Muscle of leg (tissue), 11 donors: ENCODE data around the gene EPHA1. TPM values are rescaled to one million over a fixed set of nuclear protein-coding genes. Genes with fewer than 3 reads are reported as not detected.
A peak's percentile ranks its signal among the peaks of the same experiment; 100 is the strongest.

ENCODE experiments used
- DNase-seq: peaks from one replicate; pipeline ENCODE4 v3.0.0; 2013
- H3K27ac ChIP-seq: one replicate; pipeline ENCODE4 v1.5.1; 2013; ENCODE audit warnings: mild to moderate bottlenecking, low read length, control low read depth
- H3K27me3 ChIP-seq: one replicate; pipeline ENCODE4 v1.6.1; 2013; ENCODE audit warnings: low read length; ENCODE audit not compliant: control insufficient read depth, insufficient read depth
- H3K36me3 ChIP-seq: one replicate; pipeline ENCODE4 v1.6.1; 2013; ENCODE audit warnings: low read length; ENCODE audit not compliant: control insufficient read depth, insufficient read depth
- H3K4me1 ChIP-seq: one replicate; pipeline ENCODE4 v1.6.1; 2013; ENCODE audit warnings: low read length; ENCODE audit not compliant: control insufficient read depth, insufficient read depth
- H3K4me3 ChIP-seq: one replicate; pipeline ENCODE4 v1.5.1; 2013; ENCODE audit warnings: low read length, control low read depth
- H3K9me3 ChIP-seq: replicated peaks from 2 replicates; pipeline ENCODE4 v1.6.1; 2013; ENCODE audit warnings: low read depth, low read length; ENCODE audit not compliant: control insufficient read depth
- WGBS: methylation state at CpG from one replicate; pipeline ENCODE4 v1.1.5; 2013; ENCODE audit warnings: missing lambda C conversion rate; ENCODE audit not compliant: insufficient coverage; 5-methylcytosine and 5-hydroxymethylcytosine counted together
- polyA plus RNA-seq, 8 donors: library from polyadenylated mRNA; unstranded; fragments of 120-200 nt; gene quantifications; one replicate each; pipeline versions ENCODE4 v1.2.1 to v1.2.3, GENCODE V29; 2013; ENCODE audit warnings: inconsistent platforms in 1 of 8, low replicate concordance in 1 of 8; ENCODE audit not compliant: insufficient read length in 8 of 8, insufficient read depth in 1 of 8
- total RNA-seq: library from RNA; stranded (reverse); fragments of 120-200 nt; gene quantifications from one replicate; pipeline ENCODE4 v1.2.4, GENCODE V29; 2013

The EPHA1 gene
- total and polyA plus RNA-seq, 9 donors: 2.1 to 6.1 (median 4.4) TPM; not detected in 1

DNA sequence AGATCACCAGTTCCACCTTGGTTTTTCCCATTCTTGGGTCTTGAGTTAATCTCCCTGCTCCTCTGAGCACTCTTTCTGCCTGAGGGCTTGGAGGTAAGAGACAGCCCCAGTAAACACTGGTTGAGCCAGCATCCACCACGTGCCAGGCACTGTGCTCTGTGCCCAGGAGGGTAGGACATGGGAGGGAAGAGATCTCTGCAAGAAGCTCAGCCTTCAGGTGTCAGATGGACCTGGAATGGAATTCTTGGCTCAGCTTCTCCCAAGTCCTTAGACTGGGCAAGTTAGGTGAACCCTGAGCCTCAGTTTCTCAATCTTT lies 25.1 kb downstream of the EPHA1 start:
- Histone ChIP-seq H3K9me3 (no peaks in the 10 kb centered on the region), H3K36me3 (peaks cover 60% of the 10 kb centered on the region), H3K4me3 (peak overlapping the region; percentile 98), H3K4me1 (peaks cover 75% of the 10 kb centered on the region), H3K27ac (peak overlapping the region; percentile 29), H3K27me3 (no peaks in the 10 kb centered on the region)
- DNase-seq: peak; percentile 10
- no CpG with 5 or more reads among the region's 1 CpG for WGBS

DNA sequence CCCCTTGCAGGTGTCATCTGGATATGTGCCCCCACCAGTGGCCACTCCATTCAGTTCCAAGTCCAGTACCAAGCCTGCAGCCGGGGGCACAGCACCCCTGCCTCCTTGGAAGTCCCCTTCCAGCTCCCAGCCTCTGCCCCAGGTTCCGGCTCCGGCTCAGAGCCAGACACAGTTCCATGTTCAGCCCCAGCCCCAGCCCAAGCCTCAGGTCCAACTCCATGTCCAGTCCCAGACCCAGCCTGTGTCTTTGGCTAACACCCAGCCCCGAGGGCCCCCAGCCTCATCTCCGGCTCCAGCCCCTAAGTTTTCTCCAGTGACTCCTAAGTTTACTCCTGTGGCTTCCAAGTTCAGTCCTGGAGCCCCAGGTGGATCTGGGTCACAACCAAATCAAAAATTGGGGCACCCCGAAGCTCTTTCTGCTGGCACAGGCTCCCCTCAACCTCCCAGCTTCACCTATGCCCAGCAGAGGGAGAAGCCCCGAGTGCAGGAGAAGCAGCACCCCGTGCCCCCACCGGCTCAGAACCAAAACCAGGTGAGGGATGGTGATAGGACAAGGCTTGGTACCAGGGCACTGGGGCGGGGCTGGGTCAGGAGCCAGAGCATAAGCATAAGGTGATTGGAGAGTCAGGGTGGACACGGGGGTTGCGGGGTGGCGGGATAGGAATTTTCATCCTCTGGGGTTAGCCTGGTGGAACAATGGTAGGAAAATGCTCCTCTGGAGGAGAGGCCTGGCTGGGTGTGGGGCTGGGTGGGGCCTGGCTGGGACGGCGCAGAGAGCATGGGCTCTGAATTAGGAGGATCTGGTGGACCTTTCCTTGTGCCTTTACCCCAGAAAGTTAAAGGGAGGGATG lies 25.6 kb downstream of the EPHA1 start:
- H3K9me3 ChIP-seq: no peaks in the 10 kb centered on the region
- peaks cover 70% of the 10 kb centered on the region for H3K4me1 ChIP-seq
- DNase-seq: peak; percentile 10
- H3K27ac ChIP-seq: peak overlapping the region; percentile 91
- H3K4me3 ChIP-seq: peak overlapping the region; percentile 98
- H3K36me3 ChIP-seq: peaks cover 54% of the 10 kb centered on the region
- H3K27me3 ChIP-seq: no peaks in the 10 kb centered on the region
- WGBS: 72% methylated on average over 11 of the region's 15 CpGs

DNA sequence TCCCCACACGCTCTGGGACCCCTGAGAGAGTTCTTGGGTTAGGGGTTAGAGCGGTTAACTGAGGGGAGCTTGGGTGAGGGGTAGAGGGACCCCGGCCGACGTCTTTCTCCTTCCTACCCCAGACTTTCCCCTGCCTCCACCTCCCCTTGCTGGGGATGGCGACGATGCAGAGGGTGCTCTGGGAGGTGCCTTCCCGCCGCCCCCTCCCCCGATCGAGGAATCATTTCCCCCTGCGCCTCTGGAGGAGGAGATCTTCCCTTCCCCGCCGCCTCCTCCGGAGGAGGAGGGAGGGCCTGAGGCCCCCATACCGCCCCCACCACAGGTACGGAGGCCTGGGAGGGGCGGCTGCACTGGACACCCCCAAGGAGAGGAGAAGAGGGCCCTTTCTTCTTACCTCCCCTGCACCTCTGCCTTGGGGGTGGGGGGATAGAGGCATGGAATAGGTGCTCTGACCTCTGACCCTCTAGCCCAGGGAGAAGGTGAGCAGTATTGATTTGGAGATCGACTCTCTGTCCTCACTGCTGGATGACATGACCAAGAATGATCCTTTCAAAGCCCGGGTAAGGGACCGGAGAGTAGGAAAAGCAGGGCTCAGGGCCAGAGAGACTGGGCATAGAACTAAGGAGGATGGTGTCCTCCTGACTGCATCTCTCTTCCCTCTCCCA lies 26.4 kb downstream of the EPHA1 start:
- 0% methylated on average over 1 of the region's 21 CpGs for WGBS

DNA sequence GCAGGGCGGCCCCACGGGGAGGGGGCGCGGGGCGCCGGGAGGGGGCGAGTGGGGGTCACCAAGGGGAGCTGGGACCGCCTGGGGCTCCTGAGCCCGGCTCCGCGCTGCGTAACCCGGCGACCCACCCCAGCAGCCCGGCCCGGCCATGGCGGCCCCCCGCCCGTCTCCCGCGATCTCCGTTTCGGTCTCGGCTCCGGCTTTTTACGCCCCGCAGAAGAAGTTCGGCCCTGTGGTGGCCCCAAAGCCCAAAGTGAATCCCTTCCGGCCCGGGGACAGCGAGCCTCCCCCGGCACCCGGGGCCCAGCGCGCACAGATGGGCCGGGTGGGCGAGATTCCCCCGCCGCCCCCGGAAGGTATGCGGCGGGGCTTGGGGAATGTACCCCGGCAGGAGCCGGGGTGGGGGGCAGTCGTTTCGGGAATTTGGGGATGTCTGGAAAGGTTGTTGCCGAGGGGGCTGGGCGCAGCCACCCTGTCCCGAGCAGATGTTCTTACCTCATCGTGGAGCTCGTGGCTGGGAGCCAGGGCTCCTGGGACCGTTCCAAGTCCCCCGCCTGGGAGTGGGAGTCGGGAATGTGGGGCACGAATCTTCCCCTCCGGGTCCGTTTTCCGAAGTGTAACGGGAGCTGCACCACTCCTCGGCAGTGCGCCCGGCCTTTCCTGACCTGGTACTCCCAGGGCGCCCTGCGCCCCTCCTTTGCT lies 27.1 kb downstream of the EPHA1 start:
- H3K27ac ChIP-seq: peak overlapping the region; percentile 91
- DNase-seq: peak; percentile 91
- H3K36me3 ChIP-seq: peaks cover 40% of the 10 kb centered on the region
- peaks cover 56% of the 10 kb centered on the region for H3K4me1 ChIP-seq
- 1% methylated on average over 57 of the region's 64 CpGs for WGBS
- H3K9me3 ChIP-seq: no peaks in the 10 kb centered on the region
- H3K4me3 ChIP-seq: peak overlapping the region; percentile 98
- no peaks in the 10 kb centered on the region for H3K27me3 ChIP-seq

More for the DNA sequence above, 26.4 kb downstream of the EPHA1 start:
- Histone ChIP-seq H3K4me3 (peak overlapping the region; percentile 98), H3K27me3 (no peaks in the 10 kb centered on the region), H3K27ac (peak overlapping the region; percentile 91), H3K9me3 (no peaks in the 10 kb centered on the region), H3K4me1 (peaks cover 63% of the 10 kb centered on the region), H3K36me3 (peaks cover 46% of the 10 kb centered on the region)
- DNase-seq: peak; percentile 36

DNA sequence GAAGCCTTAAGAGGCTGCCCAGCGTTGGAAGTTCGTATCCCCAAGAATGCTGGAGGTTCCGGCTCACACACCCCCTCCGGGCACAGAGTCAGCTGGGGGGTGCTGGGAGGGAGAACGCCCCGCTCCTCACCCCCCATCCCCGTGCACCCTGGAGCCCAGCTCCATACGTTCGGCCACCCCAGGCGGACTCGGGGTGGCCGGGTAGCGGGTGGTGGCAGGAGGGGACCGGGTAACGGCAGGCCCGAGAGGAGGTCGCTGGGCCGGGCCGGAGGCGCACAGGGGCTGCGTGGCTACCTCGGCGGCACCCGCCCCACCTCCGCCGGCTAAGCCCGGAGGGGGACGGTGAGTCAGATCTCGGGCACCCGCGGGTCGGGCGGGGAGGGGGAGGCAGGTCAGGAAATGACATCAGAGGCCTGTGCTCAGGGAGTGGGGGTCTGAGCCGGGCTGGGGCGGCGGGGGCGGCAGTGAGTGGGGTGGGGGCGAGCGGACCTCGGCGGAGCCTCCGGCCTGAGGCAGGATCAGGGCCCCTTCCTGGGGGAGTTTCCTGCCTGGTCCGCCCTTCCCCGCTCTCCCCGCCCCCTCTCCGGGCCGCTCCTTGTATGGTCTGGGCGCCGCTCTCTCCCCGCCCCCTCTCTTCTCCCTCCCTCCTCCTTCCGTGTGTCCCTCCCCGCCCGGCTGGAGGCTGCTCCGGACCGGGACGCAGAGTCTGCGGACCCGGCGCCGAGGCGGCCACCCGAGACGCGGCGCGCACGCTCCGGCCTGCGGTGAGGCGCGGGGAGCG lies 27.8 kb downstream of the EPHA1 start, which contains the start of gene ZYX:
ZYX (plus strand) TSS at position 700 of the 781 bp plus-strand sequence. CDS start 227 bp downstream, outside the sequence.
- peak; percentile 98 for DNase-seq
- under 1% methylated on average over 58 of the region's 72 CpGs for WGBS
- peaks cover 49% of the 10 kb centered on the region for H3K4me1 ChIP-seq

DNA sequence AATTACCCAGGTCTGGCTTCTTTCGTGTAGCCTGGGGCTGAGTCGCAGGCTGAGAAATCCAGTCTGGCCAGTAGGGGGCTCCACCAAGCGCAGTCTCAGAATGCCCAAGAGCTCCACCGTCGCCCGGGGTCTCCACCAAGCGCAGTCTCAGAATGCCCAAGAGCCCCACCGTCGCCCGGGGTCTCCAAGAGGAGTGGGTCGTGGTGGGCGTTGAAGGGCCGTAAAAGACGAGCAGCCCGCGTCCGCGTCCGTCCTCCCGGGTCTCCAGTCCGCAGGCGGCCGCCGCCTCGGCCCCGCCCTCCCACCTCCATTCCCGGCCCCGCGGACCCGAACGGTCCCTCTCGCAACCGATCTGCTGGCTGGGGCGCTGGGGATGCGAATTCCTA lies 28.4 kb downstream of the EPHA1 start:
- Histone ChIP-seq H3K27me3 (no peaks in the 10 kb centered on the region), H3K4me1 (peaks cover 43% of the 10 kb centered on the region), H3K36me3 (peaks cover 33% of the 10 kb centered on the region), H3K9me3 (no peaks in the 10 kb centered on the region), H3K27ac (peak overlapping the region; percentile 100), H3K4me3 (peak overlapping the region; percentile 98)
- WGBS: 0% methylated on average over 30 of the region's 35 CpGs
- DNase-seq: peak; percentile 95

More for the DNA sequence above, 27.8 kb downstream of the EPHA1 start, which contains the start of gene ZYX:
- peak within 1 kb of the TSS; percentile 98 for H3K4me3 ChIP-seq
- peaks cover 33% of the 10 kb centered on the region for H3K36me3 ChIP-seq
- H3K27ac ChIP-seq: peak within 1 kb of the TSS; percentile 100
- H3K9me3 ChIP-seq: no peaks in the 10 kb centered on the region
- no peaks in the 10 kb centered on the region for H3K27me3 ChIP-seq

DNA sequence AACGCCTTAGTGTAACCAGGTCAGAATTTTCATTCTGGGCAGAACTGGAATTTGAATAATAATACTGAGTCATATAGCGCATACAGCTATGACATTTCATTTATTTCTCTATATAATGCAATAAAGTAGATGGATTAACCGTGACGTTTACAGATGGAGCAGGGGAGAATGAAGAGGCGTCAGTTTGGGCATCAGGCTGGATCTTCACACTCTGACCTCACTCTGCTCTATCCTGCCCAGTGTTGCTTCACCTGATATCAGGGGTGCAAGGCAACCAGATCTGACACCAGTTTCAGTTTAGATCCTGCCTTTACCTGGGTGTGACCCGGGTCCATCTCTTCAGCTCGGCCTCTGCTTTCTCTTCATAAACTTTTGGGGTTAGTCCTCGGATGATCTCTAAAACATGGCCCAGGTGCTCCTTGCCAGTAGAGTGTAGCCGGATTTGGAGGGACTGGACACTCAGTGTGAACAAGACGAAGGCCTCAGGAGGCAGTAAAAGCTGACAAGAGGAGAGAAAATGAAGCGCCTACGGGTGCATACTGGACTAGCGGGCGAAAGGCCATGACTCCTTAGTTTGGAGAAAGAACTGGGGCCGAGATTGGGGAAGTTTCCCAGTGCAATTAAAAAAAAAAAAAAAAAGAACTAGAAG lies 28.9 kb downstream of the EPHA1 start:
- 25% methylated on average over 11 of the region's 15 CpGs for WGBS
- no peak for DNase-seq
- Histone ChIP-seq H3K4me1 (peaks cover 38% of the 10 kb centered on the region), H3K27me3 (no peaks in the 10 kb centered on the region), H3K36me3 (peaks cover 27% of the 10 kb centered on the region), H3K9me3 (no peaks in the 10 kb centered on the region), H3K27ac (peak overlapping the region; percentile 100), H3K4me3 (peak overlapping the region; percentile 98)

DNA sequence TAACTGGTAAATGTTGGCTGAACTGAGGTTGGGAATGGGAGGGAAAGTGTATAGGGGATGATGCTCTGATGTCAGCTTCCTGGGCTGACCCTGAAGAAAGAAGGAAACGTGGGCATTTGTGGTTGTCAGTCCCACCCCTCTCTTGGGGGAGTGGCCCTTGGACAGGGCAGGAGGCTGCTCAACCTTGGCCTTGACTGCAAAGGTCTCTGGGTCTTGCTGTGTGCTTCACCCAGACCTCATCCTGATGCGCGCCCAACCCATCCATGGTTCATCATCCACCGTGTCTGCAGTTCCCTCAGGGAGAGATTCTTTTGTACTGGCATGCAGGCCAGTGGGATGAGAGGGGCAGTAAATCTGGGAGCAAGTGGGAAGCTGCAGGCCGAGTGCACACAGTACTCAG lies 32.3 kb downstream of the EPHA1 start:
- peak; percentile 8 for DNase-seq
- Histone ChIP-seq H3K36me3 (no peaks in the 10 kb centered on the region), H3K4me1 (peaks cover 10% of the 10 kb centered on the region), H3K4me3 (no peak overlapping the region), H3K27ac (no peak overlapping the region), H3K9me3 (no peaks in the 10 kb centered on the region), H3K27me3 (no peaks in the 10 kb centered on the region)
- 13% methylated on average over 1 of the region's 5 CpGs for WGBS

DNA sequence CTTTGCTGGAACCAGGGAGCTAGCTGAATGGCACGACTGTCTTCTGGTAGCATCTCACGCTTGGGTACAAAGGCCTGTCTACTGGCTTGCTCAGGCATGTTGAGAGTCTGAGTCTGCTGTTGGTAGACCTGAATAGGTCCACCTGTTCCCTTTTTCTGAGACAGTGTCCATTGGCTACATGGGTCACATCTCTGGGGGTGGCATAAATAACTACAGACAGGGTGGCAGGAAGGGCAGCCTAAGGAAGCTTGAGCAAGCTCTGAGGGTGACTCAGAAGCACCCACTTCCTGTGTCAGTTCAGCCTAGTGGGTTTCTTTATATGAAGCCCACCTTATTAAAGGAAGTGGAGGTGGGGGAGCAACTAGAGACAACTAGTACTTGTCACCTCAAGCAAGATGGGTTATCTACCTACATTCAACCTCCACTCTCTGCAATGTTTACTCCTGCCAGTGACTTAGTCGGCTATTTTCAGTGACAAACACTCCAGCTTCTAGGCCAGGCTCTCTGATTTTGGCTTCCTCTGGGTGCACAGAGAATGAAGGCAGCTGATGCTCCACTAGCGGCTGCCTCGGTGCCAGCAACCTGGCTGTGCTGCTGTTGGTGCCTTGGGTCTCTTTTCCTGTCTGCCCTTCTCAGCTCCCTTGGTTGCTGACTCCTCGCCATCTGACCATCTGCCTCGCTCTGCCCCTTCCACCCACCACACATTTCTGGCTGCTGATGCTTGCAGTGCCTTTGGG lies 33.2 kb downstream of the EPHA1 start:
- DNase-seq: peak; percentile 10
- peaks cover 10% of the 10 kb centered on the region for H3K4me1 ChIP-seq
- no peaks in the 10 kb centered on the region for H3K36me3 ChIP-seq
- no peak overlapping the region for H3K4me3 ChIP-seq
- H3K27me3 ChIP-seq: no peaks in the 10 kb centered on the region
- 73% methylated on average over 4 of the region's 7 CpGs for WGBS
- H3K27ac ChIP-seq: no peak overlapping the region
- H3K9me3 ChIP-seq: no peaks in the 10 kb centered on the region
